H1 (cell line): ENCODE data around the gene IRF4. TPM values are rescaled to one million over a fixed set of nuclear protein-coding genes. Genes with fewer than 3 reads are reported as not detected.

Experiments used
- polyA plus RNA-seq, 7 experiments: library from polyadenylated mRNA; depleted of rRNA in 3 of 7; stranded (reverse) in 5 of 7; unstranded in 2 of 7; fragments of >200 nt in 5 of 7; fragments of 200-250 nt in 2 of 7; gene quantifications; 1 replicate in 5 of 7; 2 replicates in 1 of 7; 4 replicates in 1 of 7; pipeline versions ENCODE4 v1.2.1 to v1.2.3, GENCODE V29; 2011 to 2013; ENCODE audit warnings: missing spikeins in 2 of 7, mixed read lengths in 2 of 7
- total RNA-seq: library from RNA; stranded (reverse); fragmentation: NEBNext Ultra II Directional; extraction: Animal tissue kit (Norgen Biotek cat#: 25700); gene quantifications from 2 replicates; pipeline ENCODE4 v1.2.1, GENCODE V29; 2021

IRF4 gene
- total and polyA plus RNA-seq, 2 of the 8 experiments (the other 6 are each of a cell fraction or from before 2014, with no cell fraction given): 0.77 to 2.1 TPM

Other genes with a start within 250 kb of the IRF4 start
- 29.8 and 32.4 TPM in 2 replicates for gene DUSP22, start 99.3 kb upstream of the IRF4 start, total RNA-seq
- 15.5 and 27.2 TPM in 2 replicates for gene DUSP22, start 99.3 kb upstream of the IRF4 start, polyA plus RNA-seq (2011; rRNA removed)